GM12892 (cell line): Measurements from ENCODE around the gene FGFBP1.
"Not testable (repeated sequence)": the region's sequence is repeated elsewhere in the genome, so short reads cannot be mapped to it uniquely, and the experiment has no call there.

Source experiments
- DNase-seq: peaks from one replicate; pipeline ENCODE4 v3.0.0; 2011; ENCODE audit not compliant: insufficient read length
- FAIRE-seq: peaks from 2 replicates; lab custom pipeline; 2011; peaks lifted over from hg19 to GRCh38; lab: Jason Lieb, UNC
- POLR2A ChIP-seq: IDR thresholded peaks from 2 replicates; pipeline ENCODE4 v1.6.1; 2011; ENCODE audit warnings: low read depth, low read length, control low read depth
- POLR2AphosphoS5 ChIP-seq: IDR thresholded peaks from 2 replicates; pipeline ENCODE4 v1.6.1; 2011; ENCODE audit warnings: low read depth, low read length, control low read depth
- TAF1 ChIP-seq: IDR thresholded peaks from 2 replicates; pipeline ENCODE4 v1.6.1; 2011; ENCODE audit warnings: low read depth, mild to moderate bottlenecking, control low read depth, low read length, borderline replicate concordance

The FGFBP1 gene

GRCh38 chr4:15921592-15921932 is 17.0 kb downstream of the FGFBP1 start:
- TF ChIP-seq POLR2A (no peak), TAF1 (no peak), POLR2AphosphoS5 (no peak)
- DNase-seq (no peak), FAIRE-seq (no peak)

GRCh38 chr4:15920723-15921591 is 17.6 kb downstream of the FGFBP1 start:
- DNase-seq (no peak), FAIRE-seq (no peak)
- TF ChIP-seq POLR2AphosphoS5: no peak
- TF ChIP-seq TAF1: no peak
- TF ChIP-seq POLR2A: no peak

- no peak for FAIRE-seq
- no peak for DNase-seq
- no peak for TF ChIP-seq POLR2AphosphoS5
- TF ChIP-seq POLR2A: no peak
- TF ChIP-seq TAF1: no peak
Measured at GRCh38 chr4:15918484-15919129, 19.9 kb downstream of the FGFBP1 start.

GRCh38 chr4:15917297-15917696 is 21.2 kb downstream of the FGFBP1 start:
- TF ChIP-seq POLR2AphosphoS5 (no peak), TAF1 (no peak), POLR2A (no peak)
- FAIRE-seq (no peak), DNase-seq (no peak)

- not testable (repeated sequence) for FAIRE-seq
Measured at GRCh38 chr4:15916358-15916757, 22.2 kb downstream of the FGFBP1 start.

GRCh38 chr4:15914736-15915135 is 23.8 kb downstream of the FGFBP1 start:
- no peak for TF ChIP-seq TAF1
- TF ChIP-seq POLR2A: no peak
- TF ChIP-seq POLR2AphosphoS5: no peak
- no peak for DNase-seq
- no peak for FAIRE-seq

More at GRCh38 chr4:15916358-15916757, 22.2 kb downstream of the FGFBP1 start:
- not testable (repeated sequence) for DNase-seq

DNA sequence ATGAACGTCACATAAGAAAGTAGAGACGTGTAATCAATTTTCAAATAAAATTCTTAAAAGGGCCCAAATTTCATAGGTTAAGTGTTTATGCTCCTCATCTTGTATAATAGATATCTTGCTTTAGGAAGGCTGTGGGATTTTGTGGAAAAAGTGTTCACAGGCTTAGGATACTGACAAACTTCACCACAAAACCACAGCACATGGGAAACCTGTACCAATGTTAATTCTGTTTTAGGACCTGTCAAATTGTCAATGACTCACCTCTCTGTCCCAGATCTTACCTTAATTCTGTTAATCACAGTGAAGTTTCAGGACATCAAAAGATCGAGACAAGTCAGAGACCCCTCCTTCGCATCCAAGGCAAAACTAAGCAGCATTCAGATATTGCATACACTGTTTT is 24.2 kb downstream of the FGFBP1 start:
- no peak for DNase-seq
- no peak for FAIRE-seq

GRCh38 chr4:15913631-15913970 is 24.9 kb downstream of the FGFBP1 start:
- no peak for FAIRE-seq
- TF ChIP-seq POLR2A (no peak), POLR2AphosphoS5 (no peak), TAF1 (no peak)
- DNase-seq: no peak

More for the DNA sequence above, 24.2 kb downstream of the FGFBP1 start:
- TF ChIP-seq TAF1: no peak
- no peak for TF ChIP-seq POLR2AphosphoS5
- TF ChIP-seq POLR2A: no peak

DNA sequence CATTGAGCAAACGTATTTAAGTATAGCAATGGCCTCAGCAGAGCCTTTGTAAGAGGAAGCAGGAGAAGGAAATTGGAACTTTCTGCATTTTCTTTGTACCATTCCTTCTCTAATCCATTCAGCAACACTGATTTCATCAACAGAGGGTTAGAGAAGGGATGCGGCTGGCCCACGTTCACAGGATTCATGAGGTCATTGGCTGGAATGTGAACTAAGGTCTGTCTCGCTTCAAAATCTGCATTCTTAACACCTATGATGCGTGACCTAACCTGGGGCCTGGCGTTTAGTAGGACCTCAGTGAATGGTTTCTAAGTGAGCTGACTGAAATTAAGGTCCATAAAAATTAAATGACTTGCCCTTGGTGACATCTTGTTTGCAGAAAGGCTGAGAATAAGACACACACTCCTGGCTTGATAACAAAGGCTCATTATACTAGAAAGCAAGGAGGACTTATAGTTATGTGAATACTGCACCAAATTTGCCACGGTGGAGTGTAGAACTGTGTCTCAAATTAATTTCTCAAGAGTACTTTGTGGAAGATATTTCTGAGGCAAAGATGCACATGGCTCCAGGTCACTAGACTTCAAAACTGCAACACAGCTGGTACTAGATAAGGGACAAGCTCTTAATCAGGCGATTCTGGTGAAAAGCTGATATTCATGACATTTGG is 25.4 kb downstream of the FGFBP1 start:
- TF ChIP-seq POLR2AphosphoS5 (no peak), POLR2A (no peak), TAF1 (no peak)
- DNase-seq: no peak
- FAIRE-seq: no peak

DNA sequence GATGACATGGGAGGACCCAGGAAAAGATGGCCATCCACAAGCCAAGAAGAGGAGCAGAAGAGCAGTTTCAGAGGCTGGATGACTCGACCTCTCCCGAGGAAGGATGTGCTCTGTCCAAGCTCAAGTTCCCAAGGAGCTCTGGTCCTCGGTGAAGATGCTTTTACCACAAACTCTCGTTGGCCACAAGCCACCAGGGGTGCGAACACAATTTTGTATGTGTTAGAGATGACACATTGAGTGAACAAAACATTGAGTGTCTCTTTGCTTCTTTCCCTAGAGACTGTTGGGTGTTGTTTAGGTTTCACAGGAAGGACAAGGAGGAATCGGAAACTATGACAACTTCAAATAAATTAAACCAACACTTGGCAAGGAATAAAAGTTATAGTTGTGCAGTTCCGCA is 26.3 kb downstream of the FGFBP1 start:
- TF ChIP-seq TAF1: no peak
- TF ChIP-seq POLR2AphosphoS5: no peak
- TF ChIP-seq POLR2A: no peak
- FAIRE-seq (no peak), DNase-seq (no peak)

DNA sequence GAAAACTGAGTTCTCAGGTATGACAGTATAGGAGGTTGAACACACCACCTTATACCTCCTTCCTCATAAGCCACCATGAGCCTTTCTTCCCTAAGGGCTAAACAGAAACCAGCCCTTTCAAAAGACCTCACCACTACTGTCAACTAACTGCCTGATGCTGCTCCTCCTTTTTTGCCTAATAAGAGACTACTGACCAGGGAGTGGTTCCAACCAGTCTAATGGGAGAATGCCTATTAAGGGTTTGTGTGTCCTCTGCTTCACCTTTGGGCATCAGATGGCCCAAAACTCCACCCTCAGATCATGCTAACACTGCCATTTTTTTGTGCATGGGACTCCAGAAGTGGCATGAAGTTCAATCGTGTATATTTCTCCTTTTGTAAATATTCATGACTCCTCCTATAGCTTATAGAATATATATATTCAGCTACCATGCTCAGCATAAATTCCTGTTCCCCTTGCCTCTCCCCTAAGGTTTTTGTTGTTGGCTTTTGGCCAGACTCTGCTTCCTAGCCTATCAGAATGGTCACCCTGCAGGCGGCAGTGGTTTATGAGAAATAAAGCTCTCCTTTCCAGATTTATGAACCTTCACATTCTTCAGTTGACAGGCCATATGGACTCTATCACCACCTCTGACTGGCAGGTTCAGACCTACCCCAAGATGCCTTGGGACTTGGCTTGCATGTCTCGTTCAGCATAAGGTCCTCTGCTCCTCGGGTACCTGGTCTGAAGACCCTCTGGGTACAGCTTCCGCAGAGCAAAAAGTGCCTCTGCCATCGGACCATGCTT is 28.2 kb downstream of the FGFBP1 start:
- TF ChIP-seq POLR2A (no peak), POLR2AphosphoS5 (no peak), TAF1 (no peak)
- FAIRE-seq (no peak), DNase-seq (no peak)
